Stimulated activated CD4-positive, alpha-beta T cell treated with anti-CD3 and anti-CD28 coated beads, Interleukin-1b, Interleukin-23, amount 100 ng/mL, for 1 hour (primary cell): ENCODE data around the gene TTI1.

Experiments
- DNase-seq, 2 donors: peaks; one replicate each; pipeline ENCODE4 v3.0.0-alpha.2; 2020; ENCODE audit warnings: low read depth in 2 of 2

TTI1 gene

DNA sequence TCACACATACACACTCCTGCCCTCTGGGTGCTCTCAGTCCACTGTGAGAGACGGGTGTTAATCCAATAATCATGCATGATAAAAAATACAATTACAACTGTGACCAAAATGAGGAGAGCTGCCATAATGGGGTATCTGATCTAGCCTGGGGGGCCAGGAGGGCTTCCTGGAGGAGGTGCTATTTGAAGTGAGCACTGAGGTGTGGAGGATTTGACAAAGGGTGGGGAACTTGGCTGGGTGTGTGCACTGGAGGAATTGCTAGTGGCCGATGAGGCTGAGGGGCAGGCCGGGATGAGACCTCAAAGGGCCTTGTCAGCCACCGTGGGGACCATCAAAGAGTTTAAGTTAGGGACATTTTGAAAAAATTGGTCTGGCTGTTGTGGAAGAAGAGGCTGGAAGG, 95.6 kb downstream of the TTI1 start:
- no peak for DNase-seq

DNA sequence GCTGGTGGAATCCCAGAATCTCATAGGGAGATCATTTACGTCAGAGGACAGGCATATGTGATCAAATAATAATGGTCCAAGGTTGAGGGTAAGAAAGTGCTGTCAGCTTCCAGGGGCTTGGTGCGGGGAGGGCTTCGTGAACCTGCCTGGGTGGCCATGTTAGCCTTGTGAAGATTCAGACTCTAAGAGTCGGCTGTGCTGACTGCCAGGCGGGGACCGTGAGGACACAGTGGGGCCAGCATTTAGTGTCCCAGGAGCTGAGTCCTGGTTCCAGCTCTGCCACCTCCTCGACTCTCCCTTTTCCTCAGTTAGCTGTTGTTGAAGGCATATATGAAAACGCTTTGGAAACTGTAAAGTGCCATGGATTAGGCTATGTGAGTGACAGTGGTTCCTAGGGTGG, 96.8 kb downstream of the TTI1 start:
- no peak for DNase-seq

DNA sequence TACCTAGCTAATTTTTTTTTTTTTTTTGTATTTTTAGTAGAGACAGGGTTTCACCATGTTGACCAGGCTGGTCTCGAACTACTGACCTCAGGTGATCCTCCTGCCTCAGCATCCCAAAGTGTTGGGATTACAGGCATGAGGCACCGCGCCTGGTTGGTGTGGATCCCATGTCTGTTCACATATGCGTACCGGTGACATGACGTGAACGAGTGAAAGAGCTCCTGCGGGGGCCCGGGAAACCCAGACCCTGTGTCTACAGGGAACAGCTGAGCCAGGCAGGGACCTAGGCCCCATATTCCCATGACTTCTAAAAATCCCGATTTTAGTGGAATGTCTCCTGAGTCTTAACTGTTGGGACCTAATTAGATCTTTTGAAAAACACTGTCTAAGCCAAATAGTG, 97.2 kb downstream of the TTI1 start:
- no peak for DNase-seq

DNA sequence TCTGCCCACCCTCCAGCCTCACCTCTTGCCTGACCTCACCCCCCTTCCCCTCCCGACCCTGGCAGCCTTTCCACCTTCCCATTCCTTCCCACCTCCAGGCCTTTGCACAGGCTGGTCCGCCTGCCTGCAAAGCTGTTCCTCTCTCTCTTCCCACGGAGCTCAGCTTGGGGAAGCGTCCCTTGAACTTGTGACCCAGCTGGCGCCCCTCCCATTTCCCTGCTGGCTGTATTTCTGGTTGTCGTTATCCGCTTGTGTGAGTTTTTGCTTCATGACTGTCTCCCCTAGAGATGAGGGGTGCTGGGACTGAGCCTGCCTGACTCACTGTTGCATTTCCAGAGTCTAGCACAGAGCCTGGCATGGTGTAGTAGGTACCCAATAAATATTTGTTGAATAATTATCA, 97.8 kb downstream of the TTI1 start:
- DNase-seq = no peak

DNA sequence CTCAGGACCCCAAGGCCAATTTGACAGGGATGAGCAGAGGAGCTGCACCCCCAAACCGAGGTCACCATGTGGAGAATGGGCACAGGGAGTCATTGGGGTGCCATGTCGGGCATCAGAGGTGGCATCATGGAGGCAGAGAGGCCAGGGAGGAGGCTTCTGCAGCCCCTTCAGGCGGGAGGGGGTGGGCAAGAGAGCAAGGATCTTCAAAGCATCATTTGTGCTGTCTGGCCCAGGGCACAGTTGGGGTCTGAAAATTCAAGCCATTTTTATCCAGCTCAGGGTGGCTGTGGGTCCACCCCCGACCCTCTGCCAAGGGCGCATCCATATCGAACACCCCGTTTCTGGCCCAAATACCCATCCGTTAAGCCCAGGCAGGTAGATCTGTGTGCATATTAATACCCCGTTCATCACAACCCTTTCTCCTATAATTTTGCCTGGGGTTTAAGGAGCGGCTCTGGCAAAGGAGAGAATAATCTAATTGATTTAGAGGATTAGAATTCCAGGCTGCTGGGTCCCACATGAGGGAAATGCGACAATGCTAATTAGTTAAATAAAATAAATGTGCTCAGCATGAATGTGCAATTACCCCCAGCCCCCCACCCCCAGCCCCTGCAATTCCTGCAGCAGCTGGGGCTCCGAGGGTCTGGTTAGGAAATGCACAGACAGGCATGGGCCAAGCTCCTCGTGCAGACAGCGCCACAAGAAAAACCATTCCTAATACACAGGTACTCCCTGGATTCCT, 98.5 kb downstream of the TTI1 start:
- DNase-seq = no peak

DNA sequence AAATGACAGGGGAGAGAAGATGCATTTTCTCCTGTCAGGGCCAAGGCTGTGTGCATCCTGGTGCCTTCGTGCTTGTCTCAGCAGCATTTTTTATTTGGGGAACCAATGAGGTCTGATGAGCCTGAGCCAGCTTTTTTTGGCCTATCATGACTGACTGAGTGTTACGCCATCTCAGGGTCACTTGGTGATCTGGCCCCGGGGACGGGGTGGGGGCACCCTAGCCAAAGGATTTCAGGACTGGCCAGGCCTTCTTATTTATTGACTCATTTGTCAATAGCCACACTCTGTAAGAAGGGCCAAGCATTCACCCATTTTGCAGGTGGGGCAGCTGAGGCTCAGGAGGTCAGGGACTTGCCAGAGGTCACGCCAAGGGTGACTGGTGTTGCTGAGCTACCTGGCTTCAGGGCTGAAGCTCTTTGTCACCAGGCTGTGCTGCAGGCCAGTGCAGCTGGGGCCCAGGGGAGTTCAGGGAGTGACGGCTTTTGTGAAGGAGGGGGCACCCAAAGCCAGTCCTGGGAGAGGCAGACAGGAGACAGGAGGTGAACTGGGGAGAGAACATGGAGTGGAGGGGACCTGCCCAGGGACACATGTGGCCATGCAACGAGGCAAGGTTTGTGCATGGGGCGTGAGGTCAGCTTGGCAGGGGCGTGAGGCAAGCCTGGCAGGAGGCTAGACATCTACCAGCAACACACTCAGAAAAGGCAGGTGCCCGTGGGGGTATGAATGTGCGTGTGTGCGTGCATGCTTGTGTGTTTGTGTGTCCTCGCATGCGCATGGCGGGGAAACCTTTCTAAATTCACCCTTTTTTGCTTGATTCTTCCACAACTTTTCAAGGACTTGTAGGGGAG, 99.2 kb downstream of the TTI1 start:
- no peak for DNase-seq
